H1 (cell line): ENCODE measurements around the gene TOGARAM1. TPM values are rescaled to one million over a fixed set of nuclear protein-coding genes. Genes with fewer than 3 reads are reported as not detected.

Source experiments
- CTCF ChIA-PET: fragments of 300-600 bp; sonication (Branson Sonifier 250); formaldehyde crosslinking; loops from one replicate; lab custom pipeline; 2021; ENCODE audit not compliant: partially characterized antibody; lab: Charles Lee
- POLR2A ChIA-PET: fragments of 300-600 bp; sonication (Branson Sonifier 250); formaldehyde crosslinking; loops from one replicate; lab custom pipeline; 2021; ENCODE audit warnings: inconsistent platforms; ENCODE audit not compliant: partially characterized antibody; lab: Charles Lee
- DNase-seq, 2 experiments: peaks; one replicate each; pipeline versions ENCODE4 v3.0.0 to v3.0.0-alpha.2; 2010 to 2022; ENCODE audit warnings: low spot score in 2 of 2, low read depth in 1 of 2, mixed read lengths in 1 of 2
- FAIRE-seq: peaks from 2 replicates; lab custom pipeline; 2011; peaks lifted over from hg19 to GRCh38; lab: Jason Lieb, UNC
- H2AFZ ChIP-seq: 2 replicates; pipeline ENCODE4 v1.8.1; 2012; ENCODE audit warnings: low read length, inconsistent platforms
- H2AK5ac ChIP-seq: 2 replicates; pipeline ENCODE4 v1.6.1; 2013; ENCODE audit warnings: low read depth, low read length
- H2BK120ac ChIP-seq: replicated peaks from 2 replicates; pipeline ENCODE3; 2013; ENCODE audit warnings: low read depth, low read length, inconsistent platforms
- H2BK12ac ChIP-seq: 2 replicates; pipeline ENCODE4 v1.6.1; 2013; ENCODE audit warnings: low read depth, low read length
- H2BK15ac ChIP-seq: 2 replicates; pipeline ENCODE4 v1.6.1; 2013; ENCODE audit warnings: low read length
- H2BK20ac ChIP-seq: 2 replicates; pipeline ENCODE4 v1.6.1; 2013; ENCODE audit warnings: low read length
- H2BK5ac ChIP-seq: 2 replicates; pipeline ENCODE4 v1.6.1; 2013; ENCODE audit warnings: low read depth, low read length
- H3K14ac ChIP-seq: 2 replicates; pipeline ENCODE4 v1.6.1; 2013; ENCODE audit warnings: inconsistent platforms; ENCODE audit not compliant: insufficient read length
- H3K18ac ChIP-seq: 2 replicates; pipeline ENCODE4 v1.6.1; 2013; ENCODE audit warnings: low read length; ENCODE audit errors: extremely low read depth
- H3K23ac ChIP-seq: 2 replicates; pipeline ENCODE4 v1.6.1; 2013; ENCODE audit warnings: inconsistent platforms; ENCODE audit not compliant: insufficient read length
- H3K23me2 ChIP-seq: 2 replicates; pipeline ENCODE4 v1.6.1; 2013; ENCODE audit warnings: low read depth, low read length
- H3K27ac ChIP-seq: 2 replicates; pipeline ENCODE4 v1.6.1; 2011; ENCODE audit warnings: low read depth, low read length, inconsistent platforms
- H3K27me3 ChIP-seq, 4 experiments: replicated peaks in 1 of 4; 1 replicate in 1 of 4; 2 replicates in 3 of 4; pipeline versions ENCODE4 v1.6.1 to v1.8.1; 2011 to 2013; ENCODE audit warnings: low read length in 3 of 4, mild to moderate bottlenecking in 3 of 4, inconsistent platforms in 2 of 4, mixed read lengths in 2 of 4, moderate library complexity in 1 of 4; ENCODE audit not compliant: control insufficient read depth in 3 of 4, insufficient read depth in 3 of 4; ENCODE audit errors: extremely low read depth in 1 of 4
- H3K36me3 ChIP-seq, 4 experiments: 2 replicates each; pipeline versions ENCODE4 v1.6.1 to v1.8.1; 2011 to 2013; ENCODE audit warnings: mild to moderate bottlenecking in 4 of 4, low read length in 3 of 4, moderate library complexity in 2 of 4, control low read depth in 1 of 4, inconsistent platforms in 1 of 4; ENCODE audit not compliant: insufficient read depth in 4 of 4, control insufficient read depth in 2 of 4
- H3K4ac ChIP-seq: replicated peaks from 2 replicates; pipeline ENCODE3; 2013; ENCODE audit warnings: low read length, low read depth, mixed read lengths, inconsistent platforms; ENCODE audit not compliant: insufficient read length
- H3K4me1 ChIP-seq, 4 experiments: replicated peaks in 1 of 4; 1 replicate in 1 of 4; 2 replicates in 3 of 4; pipeline versions ENCODE4 v1.6.1 to v1.8.1; 2011 to 2013; ENCODE audit warnings: low read length in 3 of 4, inconsistent platforms in 2 of 4, mixed read lengths in 1 of 4; ENCODE audit not compliant: insufficient read depth in 4 of 4, control insufficient read depth in 3 of 4
- H3K4me2 ChIP-seq, 2 experiments: 2 replicates each; pipeline versions ENCODE4 v1.6.1 to v1.8.1; 2011 to 2013; ENCODE audit warnings: low read depth in 2 of 2, low read length in 2 of 2, control low read depth in 1 of 2, inconsistent platforms in 1 of 2, mild to moderate bottlenecking in 1 of 2; ENCODE audit not compliant: insufficient read depth in 1 of 2
- H3K4me3 ChIP-seq, 4 experiments: fragments of 200-600, 300-600 bp in 1 of 4; sonication (generic), shearing (Covaris generic), sonication (Bioruptor Twin) in 1 of 4; 2 replicates each; pipeline versions ENCODE4 v1.5.1 to v1.8.1; 2011 to 2016; ENCODE audit warnings: low read length in 4 of 4, low read depth in 3 of 4, control low read depth in 2 of 4, inconsistent platforms in 2 of 4, mild to moderate bottlenecking in 2 of 4, mixed read lengths in 1 of 4, moderate library complexity in 1 of 4; ENCODE audit not compliant: insufficient read depth in 2 of 4; ENCODE audit errors: extremely low read depth in 1 of 4
- H3K56ac ChIP-seq: replicated peaks from 2 replicates; pipeline ENCODE3; 2013; ENCODE audit warnings: low read depth, mild to moderate bottlenecking, mixed read lengths, low read length, inconsistent platforms; ENCODE audit not compliant: insufficient read length
- H3K79me1 ChIP-seq: 2 replicates; pipeline ENCODE4 v1.6.1; 2013; ENCODE audit warnings: low read depth, low read length, control low read depth
- H3K79me2 ChIP-seq, 2 experiments: 2 replicates each; pipeline versions ENCODE4 v1.6.1 to v1.8.1; 2012 to 2013; ENCODE audit warnings: low read length in 2 of 2, mild to moderate bottlenecking in 2 of 2, inconsistent platforms in 1 of 2; ENCODE audit not compliant: insufficient read depth in 2 of 2, control insufficient read depth in 1 of 2
- H3K9ac ChIP-seq, 4 experiments: replicated peaks in 1 of 4; 1 replicate in 1 of 4; 2 replicates in 3 of 4; pipeline versions ENCODE4 v1.6.1 to v1.8.1; 2011 to 2013; ENCODE audit warnings: low read depth in 3 of 4, low read length in 3 of 4, control low read depth in 2 of 4, mild to moderate bottlenecking in 2 of 4, moderate library complexity in 2 of 4, inconsistent platforms in 1 of 4; ENCODE audit errors: extremely low read depth in 1 of 4
- H3K9me3 ChIP-seq, 2 experiments: 2 replicates each; pipeline versions ENCODE4 v1.6.1 to v1.8.1; 2012 to 2013; ENCODE audit warnings: mild to moderate bottlenecking in 2 of 2, moderate library complexity in 2 of 2, control low read depth in 1 of 2, inconsistent platforms in 1 of 2, low read depth in 1 of 2, low read length in 1 of 2, mixed read lengths in 1 of 2; ENCODE audit not compliant: insufficient read depth in 2 of 2
- H4K20me1 ChIP-seq, 2 experiments: replicated peaks in 1 of 2; 2 replicates each; pipeline versions ENCODE3 to v1.8.1; 2011 to 2013; ENCODE audit warnings: inconsistent platforms in 2 of 2, low read length in 2 of 2, mild to moderate bottlenecking in 1 of 2; ENCODE audit not compliant: insufficient read depth in 2 of 2, control insufficient read depth in 1 of 2
- H4K5ac ChIP-seq: 2 replicates; pipeline ENCODE4 v1.6.1; 2013; ENCODE audit warnings: low read length, low read depth, mixed read lengths, inconsistent platforms; ENCODE audit not compliant: insufficient read length
- H4K8ac ChIP-seq: 2 replicates; pipeline ENCODE4 v1.8.0; 2013; ENCODE audit warnings: mild to moderate bottlenecking, moderate library complexity, low read length, inconsistent platforms; ENCODE audit not compliant: insufficient read depth; ENCODE audit errors: extremely low read depth
- H4K91ac ChIP-seq: replicated peaks from 2 replicates; pipeline ENCODE3; 2013; ENCODE audit warnings: low read length, mixed read lengths, inconsistent platforms; ENCODE audit not compliant: insufficient read length
- NRF1 ChIP-seq: IDR thresholded peaks from 2 replicates; pipeline ENCODE4 v1.6.1; 2011; ENCODE audit warnings: mild to moderate bottlenecking, low read depth, low read length, improper control_type of control experiment
- ZNF274 ChIP-seq: IDR thresholded peaks from 2 replicates; pipeline ENCODE4 v1.7.0; 2012; ENCODE audit warnings: low read length, borderline replicate concordance; ENCODE audit errors: extremely low read depth
- WGBS, 2 experiments: shearing (Covaris generic) in 1 of 2; methylation state at CpG; one replicate each; pipeline versions ENCODE4 v1.1.6 to v1.1.7; 2013 to 2015; ENCODE audit warnings: low lambda C conversion rate in 2 of 2, mixed read lengths in 2 of 2, inconsistent platforms in 1 of 2, low coverage in 1 of 2, missing lambda C conversion rate in 1 of 2; ENCODE audit not compliant: insufficient replicate concordance in 2 of 2, insufficient coverage in 1 of 2, insufficient read length in 1 of 2; ENCODE audit errors: extremely low coverage in 1 of 2, missing lambda C conversion rate in 1 of 2; 5-methylcytosine and 5-hydroxymethylcytosine counted together
- polyA plus RNA-seq, 7 experiments: library from polyadenylated mRNA; depleted of rRNA in 3 of 7; stranded (reverse) in 5 of 7; unstranded in 2 of 7; fragments of >200 nt in 5 of 7; fragments of 200-250 nt in 2 of 7; gene quantifications; 1 replicate in 5 of 7; 2 replicates in 1 of 7; 4 replicates in 1 of 7; pipeline versions ENCODE4 v1.2.1 to v1.2.3, GENCODE V29; 2011 to 2013; ENCODE audit warnings: missing spikeins in 2 of 7, mixed read lengths in 2 of 7
- total RNA-seq: library from RNA; stranded (reverse); fragmentation: NEBNext Ultra II Directional; extraction: Animal tissue kit (Norgen Biotek cat#: 25700); gene quantifications from 2 replicates; pipeline ENCODE4 v1.2.1, GENCODE V29; 2021

The TOGARAM1 gene
- total and polyA plus RNA-seq, 2 of the 8 experiments (the other 6 are each of a cell fraction or from before 2014, with no cell fraction given): 2.5 to 6.8 TPM

DNA sequence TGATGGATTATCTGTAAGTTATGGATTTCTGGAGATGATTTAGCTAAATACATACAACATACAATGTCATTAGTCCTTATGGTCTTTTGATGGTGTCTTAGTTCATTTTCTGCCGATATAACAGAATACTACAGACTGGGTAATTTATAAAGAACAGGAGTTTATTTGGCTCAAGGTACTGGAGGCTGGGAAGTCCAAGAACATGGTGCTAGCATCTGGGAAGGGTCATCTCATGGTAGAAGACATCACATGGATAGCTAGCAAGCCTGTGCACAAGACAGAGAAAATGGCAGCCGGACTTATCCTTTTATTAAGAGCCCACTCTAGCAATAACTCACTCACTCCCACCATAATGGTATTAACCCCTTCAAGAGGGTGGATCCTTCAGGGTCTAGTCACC, 24.4 kb upstream of the TOGARAM1 start:
- no peaks in the 10 kb centered on the region for H3K4me1 ChIP-seq
- no peak overlapping the region for H3K4me2 ChIP-seq
- H3K14ac ChIP-seq: no peak overlapping the region
- H2BK5ac ChIP-seq: no peak overlapping the region
- no peak overlapping the region for H3K9ac ChIP-seq
- no peaks in the 10 kb centered on the region for H3K27me3 ChIP-seq
- POLR2A ChIA-PET: no interaction called here
- H2BK20ac ChIP-seq: no peak overlapping the region
- FAIRE-seq (no peak), DNase-seq (no peak)
- CTCF ChIA-PET: no interaction called here
- H2AK5ac ChIP-seq: no peak overlapping the region
- no peak overlapping the region for H3K27ac ChIP-seq
- H3K23me2 ChIP-seq: no peaks in the 10 kb centered on the region; the same call in 1 of the 2 replicates
- H3K4me3 ChIP-seq: no peak overlapping the region
- H2BK12ac ChIP-seq: no peak overlapping the region
- no peak overlapping the region for H3K56ac ChIP-seq
- H4K91ac ChIP-seq: no peak overlapping the region
- peaks cover 0 to 3% (median 0%) of the 10 kb centered on the region in 4 experiments; a peak in 2 of 8 replicates for H3K36me3 ChIP-seq
- H3K79me1 ChIP-seq: no peaks in the 10 kb centered on the region
- no peak overlapping the region for H2BK120ac ChIP-seq
- H3K79me2 ChIP-seq: no peaks in the 10 kb centered on the region; a peak in 1 of 4 replicates
- no peak overlapping the region for H2BK15ac ChIP-seq
- H4K5ac ChIP-seq: no peak overlapping the region
- no peaks in the 10 kb centered on the region for H4K20me1 ChIP-seq
- no peak overlapping the region for H3K23ac ChIP-seq
- no peak overlapping the region for H4K8ac ChIP-seq
- H3K4ac ChIP-seq: no peak overlapping the region
- 92% methylated on average over 2 of the region's 2 CpGs; no CpG with 5 or more reads in 1 of the 2 experiments for WGBS, 2 experiments
- no peaks in the 10 kb centered on the region for H3K9me3 ChIP-seq
- TF ChIP-seq ZNF274 (no peak), NRF1 (no peak)
- no peak overlapping the region for H2AFZ ChIP-seq
- no peak overlapping the region for H3K18ac ChIP-seq
